ENCODE measurements around the gene MAGI1.

DNA sequence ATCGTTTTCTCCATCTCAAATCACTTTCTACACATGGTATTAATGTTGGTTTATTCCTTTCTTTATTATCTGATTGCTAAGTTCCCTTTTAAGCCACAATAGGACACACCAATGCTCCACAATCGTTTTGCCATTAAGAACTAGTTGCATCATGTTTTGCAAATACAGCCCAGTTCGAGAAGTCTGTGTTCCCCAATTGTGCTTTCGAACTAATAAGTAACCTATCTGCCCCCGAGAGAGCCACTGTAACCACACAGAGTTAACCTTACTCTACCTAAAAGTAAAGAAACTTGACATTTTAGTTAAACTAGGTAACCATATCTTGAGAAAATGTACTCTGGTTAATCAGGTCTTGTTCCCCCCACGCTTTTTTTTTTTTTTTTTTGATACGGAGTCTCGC lies 39.1 kb downstream of the MAGI1 start:
- TF ChIP-seq, protein P1, sequence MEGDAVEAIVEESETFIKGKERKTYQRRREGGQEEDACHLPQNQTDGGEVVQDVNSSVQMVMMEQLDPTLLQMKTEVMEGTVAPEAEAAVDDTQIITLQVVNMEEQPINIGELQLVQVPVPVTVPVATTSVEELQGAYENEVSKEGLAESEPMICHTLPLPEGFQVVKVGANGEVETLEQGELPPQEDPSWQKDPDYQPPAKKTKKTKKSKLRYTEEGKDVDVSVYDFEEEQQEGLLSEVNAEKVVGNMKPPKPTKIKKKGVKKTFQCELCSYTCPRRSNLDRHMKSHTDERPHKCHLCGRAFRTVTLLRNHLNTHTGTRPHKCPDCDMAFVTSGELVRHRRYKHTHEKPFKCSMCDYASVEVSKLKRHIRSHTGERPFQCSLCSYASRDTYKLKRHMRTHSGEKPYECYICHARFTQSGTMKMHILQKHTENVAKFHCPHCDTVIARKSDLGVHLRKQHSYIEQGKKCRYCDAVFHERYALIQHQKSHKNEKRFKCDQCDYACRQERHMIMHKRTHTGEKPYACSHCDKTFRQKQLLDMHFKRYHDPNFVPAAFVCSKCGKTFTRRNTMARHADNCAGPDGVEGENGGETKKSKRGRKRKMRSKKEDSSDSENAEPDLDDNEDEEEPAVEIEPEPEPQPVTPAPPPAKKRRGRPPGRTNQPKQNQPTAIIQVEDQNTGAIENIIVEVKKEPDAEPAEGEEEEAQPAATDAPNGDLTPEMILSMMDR (IDR thresholded peaks at IDR 0.05) = no peak
- TF ChIP-seq EP300 (IDR thresholded peaks at IDR 0.05) (no peak), POLR2A (IDR thresholded peaks at IDR 0.05) (no peak), POLR2AphosphoS5 (IDR thresholded peaks at IDR 0.05) (no peak)
